Neural progenitor cell (in vitro differentiated cells): ENCODE data around the gene JCAD. TPM values are rescaled to one million over a fixed set of nuclear protein-coding genes. Genes with fewer than 3 reads are reported as not detected.
"Not testable (repeated sequence)": the region's sequence is repeated elsewhere in the genome, so short reads cannot be mapped to it uniquely, and the experiment has no call there.

ENCODE experiments used
- DNase-seq: peaks from one replicate; pipeline ENCODE4 v3.0.0-alpha.2; 2016; ENCODE audit warnings: low spot score
- H2AFZ ChIP-seq: fragments of 200-600 bp; sonication (generic); replicated peaks from 2 replicates; pipeline ENCODE4 v1.6.1; 2016; ENCODE audit warnings: antibody characterized with exemption
- H3F3A ChIP-seq: fragments of 200-600 bp; sonication (generic); 2 replicates; pipeline ENCODE4 v1.6.1; 2016; ENCODE audit warnings: antibody characterized with exemption, low read depth
- H3K27ac ChIP-seq: fragments of 200-600 bp; sonication (generic); 2 replicates; pipeline ENCODE4 v1.5.1; 2016; ENCODE audit warnings: mild to moderate bottlenecking
- H3K27me3 ChIP-seq: fragments of 200-600 bp; sonication (generic); 2 replicates; pipeline ENCODE4 v1.6.1; 2016; ENCODE audit warnings: mild to moderate bottlenecking, moderate library complexity
- H3K36me3 ChIP-seq: fragments of 200-600 bp; sonication (generic); 2 replicates; pipeline ENCODE4 v1.5.1; 2016
- H3K4me1 ChIP-seq: fragments of 200-600 bp; sonication (generic); 2 replicates; pipeline ENCODE4 v1.6.1; 2016; ENCODE audit warnings: mixed run types
- H3K4me2 ChIP-seq: fragments of 200-600 bp; sonication (generic); 2 replicates; pipeline ENCODE4 v1.6.1; 2016
- H3K4me3 ChIP-seq: fragments of 200-600 bp; sonication (generic); 2 replicates; pipeline ENCODE4 v1.5.1; 2016
- H3K79me2 ChIP-seq: fragments of 200-600 bp; sonication (generic); 2 replicates; pipeline ENCODE4 v1.6.1; 2016; ENCODE audit warnings: low read depth
- H3K9ac ChIP-seq: fragments of 200-600 bp; sonication (generic); 2 replicates; pipeline ENCODE4 v1.6.1; 2016
- H3K9me3 ChIP-seq: fragments of 200-600 bp; sonication (generic); 2 replicates; pipeline ENCODE4 v1.5.1; 2016; ENCODE audit warnings: low read depth
- H4K20me1 ChIP-seq: fragments of 200-600 bp; sonication (generic); 2 replicates; pipeline ENCODE4 v1.6.1; 2016; ENCODE audit warnings: low read depth
- H3K27ac Mint-ChIP-seq: 3 replicates; pipeline ENCODE4 v1.8.0; 2021; ENCODE audit warnings: mixed read lengths
- H3K27me3 Mint-ChIP-seq: 2 replicates; pipeline ENCODE4 v1.8.0; 2022; ENCODE audit warnings: low read depth, mild to moderate bottlenecking, inconsistent platforms, moderate library complexity, mixed read lengths; ENCODE audit not compliant: insufficient read depth
- H3K36me3 Mint-ChIP-seq: 3 replicates; pipeline ENCODE4 v1.8.0; 2021; ENCODE audit warnings: mixed read lengths
- H3K4me1 Mint-ChIP-seq: 3 replicates; pipeline ENCODE4 v1.8.0; 2021; ENCODE audit warnings: mixed read lengths
- H3K4me3 Mint-ChIP-seq: 3 replicates; pipeline ENCODE4 v1.8.0; 2021; ENCODE audit warnings: mild to moderate bottlenecking, moderate library complexity, mixed read lengths
- H3K9me3 Mint-ChIP-seq: 3 replicates; pipeline ENCODE4 v1.8.0; 2020; ENCODE audit warnings: mixed read lengths
- CTCF ChIP-seq: fragments of 200-600 bp; sonication (generic); IDR thresholded peaks from 2 replicates; pipeline ENCODE4 v1.5.1; 2017; ENCODE audit warnings: antibody characterized with exemption, mild to moderate bottlenecking
- EZH2 ChIP-seq: fragments of 200-600 bp; sonication (generic); IDR thresholded peaks from 2 replicates; pipeline ENCODE4 v1.6.1; 2017; ENCODE audit warnings: antibody characterized with exemption, mild to moderate bottlenecking, moderate library complexity
- EZH2phosphoT487 ChIP-seq: fragments of 200-600 bp; sonication (generic); IDR thresholded peaks from 2 replicates; pipeline ENCODE4 v1.6.1; 2017; ENCODE audit warnings: antibody characterized with exemption
- total RNA-seq: library from RNA; depleted of rRNA; stranded (reverse); fragments of >200 nt; gene quantifications from 2 replicates; pipeline ENCODE4 v1.2.3, GENCODE V29; 2015; ENCODE audit warnings: low replicate concordance

The JCAD gene
- total RNA-seq, 1 donor from 2014 or later, result 1.3 TPM

- Mint-ChIP-seq H3K4me1 (no peaks in the 10 kb centered on the region), H3K4me3 (no peak overlapping the region), H3K27me3 (peaks cover 4% of the 10 kb centered on the region), H3K9me3 (peaks cover 7% of the 10 kb centered on the region), H3K27ac (no peak overlapping the region), H3K36me3 (peaks cover 2% of the 10 kb centered on the region)
- Histone ChIP-seq H3K4me2 (no peak overlapping the region), H3K79me2 (no peaks in the 10 kb centered on the region), H3K4me3 (no peak overlapping the region), H3K9me3 (no peaks in the 10 kb centered on the region), H3K27me3 (no peaks in the 10 kb centered on the region), H3K36me3 (no peaks in the 10 kb centered on the region), H2AFZ (no peak overlapping the region), H3K27ac (no peak overlapping the region), H3F3A (no peaks in the 10 kb centered on the region), H4K20me1 (no peaks in the 10 kb centered on the region), H3K9ac (no peak overlapping the region), H3K4me1 (no peaks in the 10 kb centered on the region)
- DNase-seq, result no peak
- no peak for TF ChIP-seq CTCF
- TF ChIP-seq EZH2phosphoT487, result no peak
- no peak for TF ChIP-seq EZH2
Measured at GRCh38 chr10:29982997-29983648, 76.3 kb downstream of the JCAD start.

GRCh38 chr10:29981510-29981909 lies 77.9 kb downstream of the JCAD start:
- Histone ChIP-seq H3K4me3 (no peak overlapping the region), H4K20me1 (no peaks in the 10 kb centered on the region), H2AFZ (no peak overlapping the region), H3K9me3 (no peaks in the 10 kb centered on the region), H3K9ac (no peak overlapping the region), H3K36me3 (no peaks in the 10 kb centered on the region), H3K4me2 (no peak overlapping the region), H3K27me3 (no peaks in the 10 kb centered on the region), H3K27ac (no peak overlapping the region), H3K79me2 (no peaks in the 10 kb centered on the region), H3F3A (no peaks in the 10 kb centered on the region), H3K4me1 (no peaks in the 10 kb centered on the region)
- Mint-ChIP-seq H3K9me3 (peaks cover 7% of the 10 kb centered on the region), H3K4me1 (no peaks in the 10 kb centered on the region), H3K4me3 (no peak overlapping the region), H3K27ac (no peak overlapping the region), H3K36me3 (peaks cover 2% of the 10 kb centered on the region), H3K27me3 (peaks cover 4% of the 10 kb centered on the region)
- TF ChIP-seq EZH2phosphoT487 (no peak), CTCF (no peak), EZH2 (no peak)
- no peak for DNase-seq

- peaks cover 7% of the 10 kb centered on the region for H3K9me3 Mint-ChIP-seq
- H3K4me3 Mint-ChIP-seq, result no peak overlapping the region
- no peaks in the 10 kb centered on the region for H4K20me1 ChIP-seq
- H3K27ac Mint-ChIP-seq, result no peak overlapping the region
- H3K27ac ChIP-seq, result no peak overlapping the region
- H3K27me3 ChIP-seq, result no peaks in the 10 kb centered on the region
- no peaks in the 10 kb centered on the region for H3K4me1 Mint-ChIP-seq
- H3K36me3 Mint-ChIP-seq, result peaks cover 2% of the 10 kb centered on the region
- H3K36me3 ChIP-seq, result no peaks in the 10 kb centered on the region
- peaks cover 4% of the 10 kb centered on the region for H3K27me3 Mint-ChIP-seq
- no peaks in the 10 kb centered on the region for H3K9me3 ChIP-seq
- no peak overlapping the region for H3K9ac ChIP-seq
- H3K4me1 ChIP-seq, result no peaks in the 10 kb centered on the region
- no peak for DNase-seq
- H2AFZ ChIP-seq, result no peak overlapping the region
- no peaks in the 10 kb centered on the region for H3F3A ChIP-seq
- no peak overlapping the region for H3K4me3 ChIP-seq
- TF ChIP-seq EZH2phosphoT487, result no peak
- TF ChIP-seq EZH2, result no peak
- TF ChIP-seq CTCF, result no peak
- H3K4me2 ChIP-seq, result no peak overlapping the region
- no peaks in the 10 kb centered on the region for H3K79me2 ChIP-seq
Measured at GRCh38 chr10:29980084-29980483, 79.3 kb downstream of the JCAD start.

GRCh38 chr10:29979421-29979779 lies 80.0 kb downstream of the JCAD start:
- H3K4me1 ChIP-seq, DNase-seq, H3K9ac ChIP-seq, H3K27ac ChIP-seq, H3F3A ChIP-seq, H3K4me1 Mint-ChIP-seq, H4K20me1 ChIP-seq, H3K79me2 ChIP-seq, H2AFZ ChIP-seq, H3K36me3 ChIP-seq, H3K36me3 Mint-ChIP-seq, H3K27ac Mint-ChIP-seq, H3K4me3 ChIP-seq, H3K27me3 ChIP-seq, H3K27me3 Mint-ChIP-seq, H3K9me3 ChIP-seq, H3K4me2 ChIP-seq, H3K4me3 Mint-ChIP-seq: not testable (repeated sequence)
- peaks cover 14% of the 10 kb centered on the region for H3K9me3 Mint-ChIP-seq
